Vagina (tissue), 2 donors: ENCODE data around the gene GABBR1. TPM values are rescaled to one million over a fixed set of nuclear protein-coding genes. Genes with fewer than 3 reads are reported as not detected.

Experiments used
- DNase-seq, 2 donors: peaks; one replicate each; pipeline ENCODE4 v3.0.0-alpha.2; 2017; ENCODE audit errors: extremely low spot score in 2 of 2
- H3K27ac ChIP-seq: fragments of 200-600 bp; sonication (generic); one replicate; pipeline ENCODE4 v1.5.1; 2019
- H3K27me3 ChIP-seq: fragments of 200-600 bp; sonication (generic); one replicate; pipeline ENCODE4 v1.5.1; 2019
- H3K36me3 ChIP-seq, 2 donors: fragments of 200-600 bp; sonication (generic); one replicate each; pipeline ENCODE4 v1.5.1; 2017 to 2019
- H3K4me1 ChIP-seq: fragments of 200-600 bp; sonication (generic); one replicate; pipeline ENCODE4 v1.5.1; 2019
- H3K4me3 ChIP-seq, 2 donors: fragments of 200-600 bp; sonication (generic); 1 replicate in 1 of 2; 2 replicates in 1 of 2; pipeline ENCODE4 v1.5.1; 2016 to 2019
- H3K9me3 ChIP-seq: fragments of 200-600 bp; sonication (generic); one replicate; pipeline ENCODE4 v1.5.1; 2019
- CTCF ChIP-seq, 3 experiments: fragments of 450-650 bp in 2 of 3; fragments of 200-600 bp in 1 of 3; sonication (generic) in 1 of 3; IDR thresholded peaks; one replicate each; pipeline ENCODE4 v1.5.1; 2017 to 2019; ENCODE audit warnings: antibody characterized with exemption in 3 of 3, mild to moderate bottlenecking in 2 of 3, moderate library complexity in 2 of 3
- POLR2A ChIP-seq, 2 donors: fragments of 450-650 bp; IDR thresholded peaks; one replicate each; pipeline ENCODE4 v1.6.1; 2017; ENCODE audit warnings: antibody characterized with exemption in 2 of 2, mild to moderate bottlenecking in 2 of 2, moderate library complexity in 2 of 2
- POLR2AphosphoS5 ChIP-seq, 2 donors: sonication (generic); formaldehyde crosslinking; IDR thresholded peaks; one replicate each; pipeline ENCODE4 v1.9.0; 2017; ENCODE audit warnings: antibody characterized with exemption in 2 of 2, mild to moderate bottlenecking in 2 of 2, low read depth in 1 of 2; ENCODE audit not compliant: insufficient read depth in 1 of 2
- intact Hi-C: fragments of 100-400 bp; cut with DNase I; formaldehyde crosslinking; loops from one replicate; pipeline ENCODE4 v1.15.1; 2023
- total RNA-seq: library from RNA; depleted of rRNA; stranded (reverse); fragments of >200 nt; gene quantifications from one replicate; pipeline ENCODE4 v1.2.3, GENCODE V29; 2016

The GABBR1 gene
- total RNA-seq, 1 donor from 2014 or later: 58.4 TPM

DNA sequence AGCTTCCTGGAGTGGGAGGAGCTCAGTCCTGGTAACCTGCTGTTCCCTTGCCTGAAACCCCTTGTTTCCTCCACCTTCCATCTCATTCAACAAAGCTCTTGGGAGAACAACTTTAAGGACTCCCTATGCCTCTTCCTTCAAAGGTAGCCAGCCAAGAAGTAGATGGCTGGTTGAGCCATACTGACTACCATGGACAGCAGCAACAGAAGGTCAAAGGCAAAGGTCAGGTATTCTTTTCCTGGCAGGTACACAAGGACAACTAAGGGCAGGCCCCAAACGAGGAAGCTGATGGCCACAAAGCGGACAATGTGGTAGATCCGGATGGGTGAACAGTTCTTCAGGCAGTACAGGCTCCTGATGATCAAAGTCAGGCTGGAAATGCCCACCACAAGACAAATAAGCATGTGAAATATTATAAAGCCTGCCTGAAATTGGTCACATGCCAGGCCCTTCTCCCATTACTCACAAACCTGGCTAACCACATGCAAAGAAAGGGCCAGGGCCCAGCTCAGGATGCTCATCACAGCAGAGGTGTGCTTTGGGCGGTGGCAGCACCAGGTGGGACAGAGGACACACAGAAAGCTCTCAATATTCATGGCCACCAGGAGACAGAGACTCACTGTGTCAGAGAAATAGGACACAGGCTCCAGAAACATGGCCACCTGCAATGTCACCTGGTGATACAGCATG lies 95.1 kb downstream of the GABBR1 start:
- no peak overlapping the region for H3K4me3 ChIP-seq
- intact Hi-C loops: no loop called here
- no peaks in the 10 kb centered on the region for H3K4me1 ChIP-seq
- no peak overlapping the region for H3K27ac ChIP-seq
- H3K27me3 ChIP-seq: no peaks in the 10 kb centered on the region
- TF ChIP-seq POLR2A (IDR thresholded peaks at IDR 0.05) (no peak), POLR2AphosphoS5 (IDR thresholded peaks at IDR 0.05; ENCODE audit: insufficient read depth in 1 of 2, low read depth in 1 of 2) (no peak), CTCF (IDR thresholded peaks at IDR 0.05) (no peak)
- no peaks in the 10 kb centered on the region for H3K9me3 ChIP-seq
- DNase-seq: no peak
- no peaks in the 10 kb centered on the region for H3K36me3 ChIP-seq

- DNase-seq: peak in 1 of 2 donors; percentile 74
- intact Hi-C loops: no loop called here
- H3K4me3 ChIP-seq: no peak overlapping the region
These were observed 100.5 kb downstream of the GABBR1 start for GRCh38 chr6:29532320-29532951.

DNA sequence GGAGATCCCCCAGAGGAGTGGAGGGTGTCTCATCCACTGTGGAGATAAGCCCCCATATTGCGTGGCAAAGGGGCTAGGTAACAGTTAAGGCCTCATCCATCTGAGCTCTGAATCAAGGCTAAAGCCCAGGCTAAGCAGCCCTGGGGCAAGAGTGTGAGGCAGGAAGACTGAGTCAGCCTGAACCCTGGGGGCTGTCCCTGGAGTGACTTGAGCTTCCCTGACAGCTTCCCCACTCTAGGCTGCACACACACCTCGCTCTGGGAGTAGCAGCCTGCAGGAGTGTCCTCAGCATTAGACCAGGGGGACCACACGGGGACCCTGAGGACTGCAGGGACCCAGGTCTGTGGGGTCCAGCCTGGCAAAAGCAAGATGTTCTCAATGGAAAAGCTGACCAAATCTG lies 101.3 kb downstream of the GABBR1 start:
- Histone ChIP-seq H3K4me3 (no peak overlapping the region), H3K9me3 (no peaks in the 10 kb centered on the region), H3K36me3 (no peaks in the 10 kb centered on the region), H3K27me3 (no peaks in the 10 kb centered on the region), H3K4me1 (no peaks in the 10 kb centered on the region), H3K27ac (no peak overlapping the region)
- no peak for TF ChIP-seq CTCF (IDR thresholded peaks at IDR 0.05)
- no peak for TF ChIP-seq POLR2A (IDR thresholded peaks at IDR 0.05)
- intact Hi-C loops: no loop called here
- peak in 1 of 2 donors; percentile 88 for DNase-seq

More at GRCh38 chr6:29532320-29532951, 100.5 kb downstream of the GABBR1 start:
- H3K27ac ChIP-seq: no peak overlapping the region
- H3K9me3 ChIP-seq: no peaks in the 10 kb centered on the region
- TF ChIP-seq POLR2A (IDR thresholded peaks at IDR 0.05) (no peak), CTCF (IDR thresholded peaks at IDR 0.05) (no peak)
- H3K27me3 ChIP-seq: no peaks in the 10 kb centered on the region
- H3K4me1 ChIP-seq: no peaks in the 10 kb centered on the region
- no peaks in the 10 kb centered on the region for H3K36me3 ChIP-seq

- TF ChIP-seq POLR2A (IDR thresholded peaks at IDR 0.05): no peak
- no peak for TF ChIP-seq POLR2AphosphoS5 (IDR thresholded peaks at IDR 0.05; ENCODE audit: insufficient read depth in 1 of 2, low read depth in 1 of 2)
- no peak for TF ChIP-seq CTCF (IDR thresholded peaks at IDR 0.05)
- Histone ChIP-seq H3K4me1 (no peaks in the 10 kb centered on the region), H3K36me3 (no peaks in the 10 kb centered on the region), H3K27me3 (no peaks in the 10 kb centered on the region), H3K27ac (no peak overlapping the region), H3K4me3 (no peak overlapping the region), H3K9me3 (no peaks in the 10 kb centered on the region)
- DNase-seq: no peak
- intact Hi-C loops: no loop called here
These were observed 102.2 kb downstream of the GABBR1 start for GRCh38 chr6:29530671-29531310.

- H3K9me3 ChIP-seq: no peaks in the 10 kb centered on the region
- H3K4me1 ChIP-seq: no peaks in the 10 kb centered on the region
- intact Hi-C loops: no loop called here
- H3K4me3 ChIP-seq: no peak overlapping the region
- no peak overlapping the region for H3K27ac ChIP-seq
- TF ChIP-seq CTCF (IDR thresholded peaks at IDR 0.05) (no peak), POLR2AphosphoS5 (IDR thresholded peaks at IDR 0.05; ENCODE audit: insufficient read depth in 1 of 2, low read depth in 1 of 2) (no peak), POLR2A (IDR thresholded peaks at IDR 0.05) (no peak)
- H3K36me3 ChIP-seq: no peaks in the 10 kb centered on the region
- no peaks in the 10 kb centered on the region for H3K27me3 ChIP-seq
- peak; percentile 70 for DNase-seq
These were observed 103.0 kb downstream of the GABBR1 start for GRCh38 chr6:29529956-29530355.
